Endodermal cell (in vitro differentiated cells): ENCODE measurements around the gene NT5DC1. TPM values are rescaled to one million over a fixed set of nuclear protein-coding genes. Genes with fewer than 3 reads are reported as not detected.

ENCODE experiments used
- DNase-seq: peaks from one replicate; pipeline ENCODE4 v3.0.0-alpha.2; 2017
- H3K27ac ChIP-seq: 2 replicates; pipeline ENCODE4 v1.5.1; 2013; ENCODE audit warnings: mild to moderate bottlenecking, low read depth, low read length, moderate library complexity
- H3K27me3 ChIP-seq: 2 replicates; pipeline ENCODE4 v1.6.1; 2013; ENCODE audit warnings: mild to moderate bottlenecking, low read length, moderate library complexity; ENCODE audit not compliant: insufficient read depth, control insufficient read depth, poor library complexity, severe bottlenecking
- H3K36me3 ChIP-seq: 2 replicates; pipeline ENCODE4 v1.7.0; 2013; ENCODE audit warnings: mild to moderate bottlenecking, low read length, moderate library complexity; ENCODE audit not compliant: control insufficient read depth, insufficient read depth
- H3K4me1 ChIP-seq: one replicate; pipeline ENCODE4 v1.7.0; 2013; ENCODE audit warnings: low read length; ENCODE audit not compliant: control insufficient read depth, insufficient read depth
- H3K4me3 ChIP-seq: 2 replicates; pipeline ENCODE4 v1.5.1; 2013; ENCODE audit warnings: mild to moderate bottlenecking, low read length, moderate library complexity
- H3K9ac ChIP-seq: 2 replicates; pipeline ENCODE4 v1.6.1; 2013; ENCODE audit warnings: mild to moderate bottlenecking, low read length, moderate library complexity; ENCODE audit not compliant: poor library complexity, severe bottlenecking; ENCODE audit errors: extremely low read depth
- H3K9me3 ChIP-seq: 2 replicates; pipeline ENCODE4 v1.6.1; 2013; ENCODE audit warnings: mild to moderate bottlenecking, low read length, moderate library complexity; ENCODE audit not compliant: control insufficient read depth
- H3K27ac Mint-ChIP-seq: 2 replicates; pipeline ENCODE4 v1.8.0; 2020; ENCODE audit warnings: mixed read lengths
- H3K27me3 Mint-ChIP-seq: 2 replicates; pipeline ENCODE4 v1.8.0; 2021; ENCODE audit warnings: mild to moderate bottlenecking, mixed read lengths; ENCODE audit not compliant: insufficient read depth
- H3K36me3 Mint-ChIP-seq: 2 replicates; pipeline ENCODE4 v1.8.0; 2020; ENCODE audit warnings: low read depth, mixed read lengths
- H3K4me1 Mint-ChIP-seq: 2 replicates; pipeline ENCODE4 v1.8.0; 2020; ENCODE audit warnings: mixed read lengths
- H3K4me3 Mint-ChIP-seq: 2 replicates; pipeline ENCODE4 v1.8.0; 2020; ENCODE audit warnings: mild to moderate bottlenecking, moderate library complexity, mixed read lengths
- H3K9me3 Mint-ChIP-seq: 2 replicates; pipeline ENCODE4 v1.8.0; 2020; ENCODE audit warnings: mild to moderate bottlenecking, mixed read lengths
- CTCF ChIP-seq: fragments of 200-600 bp; sonication (generic); conservative IDR thresholded peaks from 2 replicates; pipeline ENCODE4 v1.5.0; 2021; ENCODE audit warnings: antibody characterized with exemption, mild to moderate bottlenecking
- WGBS, 2 experiments: methylation state at CpG; one replicate each; pipeline versions ENCODE4 v1.1.5 to v1.1.7; 2013; ENCODE audit warnings: missing lambda C conversion rate in 2 of 2, mixed read lengths in 1 of 2; ENCODE audit not compliant: insufficient coverage in 1 of 2, insufficient read length in 1 of 2; 5-methylcytosine and 5-hydroxymethylcytosine counted together
- total RNA-seq, 2 donors: library from RNA; stranded (reverse); fragmentation: NEBNext Ultra II Directional in 1 of 2; extraction: Animal tissue kit (Norgen Biotek cat#: 25700) in 1 of 2; gene quantifications; 2 replicates in 1 of 2; 3 replicates in 1 of 2; pipeline ENCODE4 v1.2.1, GENCODE V29; 2021

Gene NT5DC1
- total RNA-seq, 2 donors from 2014 or later: 83.0 to 136 TPM

- WGBS, 2 experiments: 92 to 100% methylated on average over 1 of the region's 1 CpG
- H3K4me3 ChIP-seq: no peak overlapping the region
- no peak overlapping the region for H3K9ac ChIP-seq
- H3K27me3 Mint-ChIP-seq: no peaks in the 10 kb centered on the region
- H3K36me3 Mint-ChIP-seq: peaks cover 41% of the 10 kb centered on the region
- H3K4me1 ChIP-seq: no peaks in the 10 kb centered on the region
- no peak for DNase-seq
- H3K27ac ChIP-seq: no peak overlapping the region
- peaks cover 46% of the 10 kb centered on the region for H3K36me3 ChIP-seq
- no peak overlapping the region for H3K27ac Mint-ChIP-seq
- no peak for TF ChIP-seq CTCF
- H3K4me1 Mint-ChIP-seq: no peaks in the 10 kb centered on the region
- H3K9me3 ChIP-seq: no peaks in the 10 kb centered on the region
- H3K4me3 Mint-ChIP-seq: no peak overlapping the region
- no peaks in the 10 kb centered on the region for H3K27me3 ChIP-seq
- no peaks in the 10 kb centered on the region for H3K9me3 Mint-ChIP-seq
These were observed 139.2 kb downstream of the NT5DC1 start for GRCh38 chr6:116239856-116240255.

- Histone ChIP-seq H3K4me3 (no peak overlapping the region), H3K27ac (no peak overlapping the region), H3K27me3 (no peaks in the 10 kb centered on the region), H3K9ac (no peak overlapping the region), H3K36me3 (peaks cover 24% of the 10 kb centered on the region), H3K9me3 (no peaks in the 10 kb centered on the region), H3K4me1 (no peaks in the 10 kb centered on the region)
- 92 to 98% methylated on average over 3 of the region's 4 CpGs for WGBS, 2 experiments
- no peak for DNase-seq
- Mint-ChIP-seq H3K4me1 (peaks cover 1% of the 10 kb centered on the region), H3K27me3 (no peaks in the 10 kb centered on the region), H3K27ac (no peak overlapping the region), H3K4me3 (no peak overlapping the region), H3K36me3 (peaks cover 31% of the 10 kb centered on the region), H3K9me3 (no peaks in the 10 kb centered on the region)
- no peak for TF ChIP-seq CTCF
These were observed 143.6 kb downstream of the NT5DC1 start for GRCh38 chr6:116244284-116244683.

GRCh38 chr6:116246089-116246488 is 145.4 kb downstream of the NT5DC1 start:
- TF ChIP-seq CTCF: no peak
- Histone ChIP-seq H3K36me3 (peaks cover 19% of the 10 kb centered on the region), H3K27ac (no peak overlapping the region), H3K9ac (no peak overlapping the region), H3K9me3 (no peaks in the 10 kb centered on the region), H3K27me3 (no peaks in the 10 kb centered on the region), H3K4me3 (no peak overlapping the region), H3K4me1 (no peaks in the 10 kb centered on the region)
- no peak overlapping the region for H3K4me3 Mint-ChIP-seq
- H3K9me3 Mint-ChIP-seq: no peaks in the 10 kb centered on the region
- no peaks in the 10 kb centered on the region for H3K27me3 Mint-ChIP-seq
- H3K36me3 Mint-ChIP-seq: peaks cover 16% of the 10 kb centered on the region
- DNase-seq: no peak
- H3K4me1 Mint-ChIP-seq: peaks cover 15% of the 10 kb centered on the region
- whole genome bisulfite sequencing, 2 experiments: 90 to 97% methylated on average over 3 to 4 of the region's 4 CpGs
- H3K27ac Mint-ChIP-seq: no peak overlapping the region
